ENCODE results near the gene PNPO.

GRCh38 chr17:47898241-47898640, 43.1 kb upstream of the PNPO start:
- TF ChIP-seq EZH2phosphoT487 (IDR thresholded peaks at IDR 0.05) (no peak), CTCF (IDR thresholded peaks at IDR 0.05) (no peak)
